HL-60 (cell line): ENCODE results near the gene PLEKHN1.

Source experiments
- POLR2AphosphoS5 ChIP-seq: IDR thresholded peaks from 2 replicates; pipeline ENCODE4 v1.6.1; 2012; ENCODE audit warnings: low read depth
- TF ChIP-seq, protein P1 (sequence below): IDR thresholded peaks from one replicate; pipeline ENCODE4 v1.5.1; 2011; ENCODE audit warnings: low read length, control low read depth, inconsistent platforms; ENCODE audit not compliant: insufficient read depth
- TF ChIP-seq, protein P2 (sequence below): IDR thresholded peaks from 2 replicates; pipeline ENCODE4 v1.6.1; 2012; ENCODE audit warnings: low read depth; ENCODE audit not compliant: insufficient replicate concordance

DNA sequence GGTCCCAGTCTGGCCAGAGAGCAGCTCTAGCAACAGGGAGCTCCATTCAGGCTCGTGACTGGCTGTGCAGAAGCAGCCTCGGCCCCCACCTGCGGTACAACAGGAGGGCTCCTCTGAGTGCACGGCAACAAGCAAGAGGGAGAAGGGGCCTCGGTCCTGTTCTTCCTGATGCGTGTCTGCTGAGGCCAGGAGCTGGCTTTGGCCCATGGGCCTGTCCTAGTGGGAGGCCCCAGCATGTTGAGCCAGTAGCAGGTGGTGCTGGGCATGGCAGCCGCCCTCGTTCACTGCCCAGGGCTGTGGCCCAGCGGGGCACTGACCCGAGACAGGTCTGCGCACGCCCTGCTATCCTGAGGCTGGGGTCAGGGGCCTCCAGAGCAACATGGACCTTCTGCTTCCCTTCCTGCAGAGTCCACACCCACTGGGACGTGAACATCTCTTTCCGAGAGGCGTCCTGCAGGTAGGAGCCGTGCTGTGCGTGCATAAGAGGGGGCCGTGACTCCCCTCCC lies 35.6 kb upstream of the PLEKHN1 start:
- TF ChIP-seq, protein P1, sequence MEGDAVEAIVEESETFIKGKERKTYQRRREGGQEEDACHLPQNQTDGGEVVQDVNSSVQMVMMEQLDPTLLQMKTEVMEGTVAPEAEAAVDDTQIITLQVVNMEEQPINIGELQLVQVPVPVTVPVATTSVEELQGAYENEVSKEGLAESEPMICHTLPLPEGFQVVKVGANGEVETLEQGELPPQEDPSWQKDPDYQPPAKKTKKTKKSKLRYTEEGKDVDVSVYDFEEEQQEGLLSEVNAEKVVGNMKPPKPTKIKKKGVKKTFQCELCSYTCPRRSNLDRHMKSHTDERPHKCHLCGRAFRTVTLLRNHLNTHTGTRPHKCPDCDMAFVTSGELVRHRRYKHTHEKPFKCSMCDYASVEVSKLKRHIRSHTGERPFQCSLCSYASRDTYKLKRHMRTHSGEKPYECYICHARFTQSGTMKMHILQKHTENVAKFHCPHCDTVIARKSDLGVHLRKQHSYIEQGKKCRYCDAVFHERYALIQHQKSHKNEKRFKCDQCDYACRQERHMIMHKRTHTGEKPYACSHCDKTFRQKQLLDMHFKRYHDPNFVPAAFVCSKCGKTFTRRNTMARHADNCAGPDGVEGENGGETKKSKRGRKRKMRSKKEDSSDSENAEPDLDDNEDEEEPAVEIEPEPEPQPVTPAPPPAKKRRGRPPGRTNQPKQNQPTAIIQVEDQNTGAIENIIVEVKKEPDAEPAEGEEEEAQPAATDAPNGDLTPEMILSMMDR: no peak
- TF ChIP-seq, protein P2, sequence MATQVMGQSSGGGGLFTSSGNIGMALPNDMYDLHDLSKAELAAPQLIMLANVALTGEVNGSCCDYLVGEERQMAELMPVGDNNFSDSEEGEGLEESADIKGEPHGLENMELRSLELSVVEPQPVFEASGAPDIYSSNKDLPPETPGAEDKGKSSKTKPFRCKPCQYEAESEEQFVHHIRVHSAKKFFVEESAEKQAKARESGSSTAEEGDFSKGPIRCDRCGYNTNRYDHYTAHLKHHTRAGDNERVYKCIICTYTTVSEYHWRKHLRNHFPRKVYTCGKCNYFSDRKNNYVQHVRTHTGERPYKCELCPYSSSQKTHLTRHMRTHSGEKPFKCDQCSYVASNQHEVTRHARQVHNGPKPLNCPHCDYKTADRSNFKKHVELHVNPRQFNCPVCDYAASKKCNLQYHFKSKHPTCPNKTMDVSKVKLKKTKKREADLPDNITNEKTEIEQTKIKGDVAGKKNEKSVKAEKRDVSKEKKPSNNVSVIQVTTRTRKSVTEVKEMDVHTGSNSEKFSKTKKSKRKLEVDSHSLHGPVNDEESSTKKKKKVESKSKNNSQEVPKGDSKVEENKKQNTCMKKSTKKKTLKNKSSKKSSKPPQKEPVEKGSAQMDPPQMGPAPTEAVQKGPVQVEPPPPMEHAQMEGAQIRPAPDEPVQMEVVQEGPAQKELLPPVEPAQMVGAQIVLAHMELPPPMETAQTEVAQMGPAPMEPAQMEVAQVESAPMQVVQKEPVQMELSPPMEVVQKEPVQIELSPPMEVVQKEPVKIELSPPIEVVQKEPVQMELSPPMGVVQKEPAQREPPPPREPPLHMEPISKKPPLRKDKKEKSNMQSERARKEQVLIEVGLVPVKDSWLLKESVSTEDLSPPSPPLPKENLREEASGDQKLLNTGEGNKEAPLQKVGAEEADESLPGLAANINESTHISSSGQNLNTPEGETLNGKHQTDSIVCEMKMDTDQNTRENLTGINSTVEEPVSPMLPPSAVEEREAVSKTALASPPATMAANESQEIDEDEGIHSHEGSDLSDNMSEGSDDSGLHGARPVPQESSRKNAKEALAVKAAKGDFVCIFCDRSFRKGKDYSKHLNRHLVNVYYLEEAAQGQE: no peak
- TF ChIP-seq POLR2AphosphoS5: no peak
